ENCODE measurements around the gene LHX3. TPM values are rescaled to one million over a fixed set of nuclear protein-coding genes. Genes with fewer than 3 reads are reported as not detected.

Gene LHX3
- total and polyA plus RNA-seq, 2 of the 4 experiments (the other 2 are of a cell fraction), result not detected

DNA sequence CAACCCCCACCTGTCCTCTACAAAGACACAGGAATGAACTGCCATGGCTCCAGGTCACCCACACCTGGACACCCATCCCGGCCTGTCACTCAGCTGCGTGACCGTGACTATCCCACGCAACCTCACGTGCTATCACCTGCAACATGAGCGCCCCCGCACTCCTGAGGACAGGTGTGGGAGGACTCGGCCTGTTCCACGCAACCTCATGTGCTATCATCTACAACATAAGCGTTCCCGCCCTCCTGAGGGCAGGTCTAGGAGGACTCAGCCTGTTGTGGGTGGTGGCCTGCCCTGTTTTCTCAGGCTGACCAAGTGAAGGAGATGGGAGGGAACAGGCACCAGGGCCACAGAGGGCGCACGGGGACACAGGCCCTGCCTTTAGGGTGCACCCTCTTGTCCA, 36.6 kb upstream of the LHX3 start:
- Histone ChIP-seq H3K9ac (ENCODE audit: low read depth, low read length) (no peak overlapping the region), H3K9me1 (ENCODE audit: insufficient read depth, low read length) (peaks cover 11% of the 10 kb centered on the region), H4K91ac (ENCODE audit: insufficient read depth, low read depth, low read length) (no peak overlapping the region), H3K18ac (ENCODE audit: low read depth, low read length) (no peak overlapping the region), H2AK9ac (replicated peaks; ENCODE audit: low read depth, low read length, poor library complexity) (no peak overlapping the region), H4K20me1 (ENCODE audit: insufficient read depth, low read length) (peaks cover 42% of the 10 kb centered on the region), H2AFZ (replicated peaks; ENCODE audit: low read length, poor library complexity) (peak overlapping the region; percentile 14), H3K23ac (ENCODE audit: low read depth, low read length) (no peak overlapping the region), H3K27ac (ENCODE audit: insufficient read depth, low read length) (no peak overlapping the region), H3K27me3 (ENCODE audit: control insufficient read depth, insufficient read depth, low read length) (no peaks in the 10 kb centered on the region), H2BK15ac (ENCODE audit: low read depth, low read length) (no peak overlapping the region), H4K8ac (ENCODE audit: low read depth in 2 of 2, low read length in 2 of 2) (no peak overlapping the region), H3K79me1 (ENCODE audit: low read depth in 1 of 2, low read length in 2 of 2) (peaks cover 22 to 59% of the 10 kb centered on the region in 2 experiments), H3K14ac (replicated peaks; ENCODE audit: low read depth, low read length) (no peak overlapping the region), H3K4me1 (ENCODE audit: control insufficient read depth, insufficient read depth, low read length) (peaks cover 3% of the 10 kb centered on the region; the same call in 1 of the 2 replicates), H3K4me2 (ENCODE audit: low read depth, low read length) (no peak overlapping the region), H3K4ac (ENCODE audit: low read depth, low read length) (no peak overlapping the region), H3K36me3 (ENCODE audit: control insufficient read depth, insufficient read depth, low read length) (no peaks in the 10 kb centered on the region), H3K4me3 (ENCODE audit: insufficient read depth, low read depth, low read length) (no peak overlapping the region), H4K5ac (ENCODE audit: low read depth, low read length) (no peak overlapping the region), H2BK120ac (ENCODE audit: low read depth, low read length) (no peak overlapping the region), H2BK5ac (ENCODE audit: low read depth, low read length, poor library complexity, severe bottlenecking) (no peak overlapping the region), H2AK5ac (ENCODE audit: low read depth, low read length) (no peak overlapping the region), H3K56ac (ENCODE audit: extremely low read depth, insufficient read depth, low read length) (no peak overlapping the region), H2BK20ac (ENCODE audit: low read depth, low read length) (no peak overlapping the region), H3K9me3 (ENCODE audit: control insufficient read depth, insufficient read depth, low read length) (no peaks in the 10 kb centered on the region)
- no peak for DNase-seq
- POLR2A ChIA-PET (ENCODE audit: unreplicated experiment), result no interaction called here
- CTCF ChIA-PET, result no interaction called here
- no peak for TF ChIP-seq NFE2L2 (IDR thresholded peaks at IDR 0.05; ENCODE audit: low read depth, low read length)
- TF ChIP-seq, protein P1, sequence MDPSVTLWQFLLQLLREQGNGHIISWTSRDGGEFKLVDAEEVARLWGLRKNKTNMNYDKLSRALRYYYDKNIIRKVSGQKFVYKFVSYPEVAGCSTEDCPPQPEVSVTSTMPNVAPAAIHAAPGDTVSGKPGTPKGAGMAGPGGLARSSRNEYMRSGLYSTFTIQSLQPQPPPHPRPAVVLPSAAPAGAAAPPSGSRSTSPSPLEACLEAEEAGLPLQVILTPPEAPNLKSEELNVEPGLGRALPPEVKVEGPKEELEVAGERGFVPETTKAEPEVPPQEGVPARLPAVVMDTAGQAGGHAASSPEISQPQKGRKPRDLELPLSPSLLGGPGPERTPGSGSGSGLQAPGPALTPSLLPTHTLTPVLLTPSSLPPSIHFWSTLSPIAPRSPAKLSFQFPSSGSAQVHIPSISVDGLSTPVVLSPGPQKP (IDR thresholded peaks at IDR 0.05; ENCODE audit: borderline replicate concordance, low read depth, low read length), result no peak
- no peak for TF ChIP-seq SMC3 (IDR thresholded peaks at IDR 0.05; ENCODE audit: low read depth, low read length)
- TF ChIP-seq MAZ (IDR thresholded peaks at IDR 0.05; ENCODE audit: borderline replicate concordance, low read depth, low read length), result no peak
- TF ChIP-seq RAD21 (IDR thresholded peaks at IDR 0.05; ENCODE audit: low read length), result no peak
- TF ChIP-seq CEBPB (IDR thresholded peaks at IDR 0.05; ENCODE audit: low read depth, low read length), result no peak
- TF ChIP-seq, protein P2, sequence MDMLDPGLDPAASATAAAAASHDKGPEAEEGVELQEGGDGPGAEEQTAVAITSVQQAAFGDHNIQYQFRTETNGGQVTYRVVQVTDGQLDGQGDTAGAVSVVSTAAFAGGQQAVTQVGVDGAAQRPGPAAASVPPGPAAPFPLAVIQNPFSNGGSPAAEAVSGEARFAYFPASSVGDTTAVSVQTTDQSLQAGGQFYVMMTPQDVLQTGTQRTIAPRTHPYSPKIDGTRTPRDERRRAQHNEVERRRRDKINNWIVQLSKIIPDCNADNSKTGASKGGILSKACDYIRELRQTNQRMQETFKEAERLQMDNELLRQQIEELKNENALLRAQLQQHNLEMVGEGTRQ (IDR thresholded peaks at IDR 0.05; ENCODE audit: low read depth, low read length), result no peak
- TF ChIP-seq, protein P3, sequence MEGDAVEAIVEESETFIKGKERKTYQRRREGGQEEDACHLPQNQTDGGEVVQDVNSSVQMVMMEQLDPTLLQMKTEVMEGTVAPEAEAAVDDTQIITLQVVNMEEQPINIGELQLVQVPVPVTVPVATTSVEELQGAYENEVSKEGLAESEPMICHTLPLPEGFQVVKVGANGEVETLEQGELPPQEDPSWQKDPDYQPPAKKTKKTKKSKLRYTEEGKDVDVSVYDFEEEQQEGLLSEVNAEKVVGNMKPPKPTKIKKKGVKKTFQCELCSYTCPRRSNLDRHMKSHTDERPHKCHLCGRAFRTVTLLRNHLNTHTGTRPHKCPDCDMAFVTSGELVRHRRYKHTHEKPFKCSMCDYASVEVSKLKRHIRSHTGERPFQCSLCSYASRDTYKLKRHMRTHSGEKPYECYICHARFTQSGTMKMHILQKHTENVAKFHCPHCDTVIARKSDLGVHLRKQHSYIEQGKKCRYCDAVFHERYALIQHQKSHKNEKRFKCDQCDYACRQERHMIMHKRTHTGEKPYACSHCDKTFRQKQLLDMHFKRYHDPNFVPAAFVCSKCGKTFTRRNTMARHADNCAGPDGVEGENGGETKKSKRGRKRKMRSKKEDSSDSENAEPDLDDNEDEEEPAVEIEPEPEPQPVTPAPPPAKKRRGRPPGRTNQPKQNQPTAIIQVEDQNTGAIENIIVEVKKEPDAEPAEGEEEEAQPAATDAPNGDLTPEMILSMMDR (conservative IDR thresholded peaks at IDR 0.05; ENCODE audit: low read depth, low read length), result no peak
- ATAC-seq (ENCODE audit: low read depth), result no peak
- 90% methylated on average over 4 of the region's 13 CpGs; no CpG with 5 or more reads in 1 of the 2 experiments for WGBS, 2 experiments (ENCODE audit: extremely low coverage in 2 of 2, insufficient read length in 1 of 2)
- dilution Hi-C loops (cut with HindIII; ENCODE audit: low sequenced_read_pairs, unreplicated experiment) (no loop called here), in situ Hi-C loops (cut with MboI; ENCODE audit: low sequenced_read_pairs) (no loop called here), intact Hi-C loops (cut with micrococcal nuclease) (no loop called here)
- no TSS peak for BruUV-seq (replicated peaks)

Data from IMR-90 (cell line).